ENCODE results near the gene MLXIP.

GRCh38 chr12:122162976-122163375, 84.4 kb downstream of the MLXIP start:
- no peak for TF ChIP-seq CTCF (IDR thresholded peaks at IDR 0.05; ENCODE audit: borderline replicate concordance, extremely low read depth, low read length, poor library complexity, severe bottlenecking)
- no peak for TF ChIP-seq EZH2 (IDR thresholded peaks at IDR 0.05; ENCODE audit: borderline replicate concordance, low read depth, low read length, severe bottlenecking)
